Stimulated activated CD8-positive, alpha-beta memory T cell treated with anti-CD3 and anti-CD28 coated beads, Interleukin-15, amount 100 ng/mL, for 1 hour (primary cell): ENCODE results near the gene PIK3CD.

Source experiments
- DNase-seq: peaks from one replicate; pipeline ENCODE4 v3.0.0-alpha.2; 2020; ENCODE audit warnings: low read depth

PIK3CD gene

GRCh38 chr1:9651565-9652378 is at the start of gene PIK3CD:
Gene PIK3CD (plus strand): TSS chr1:9651731. CDS start chr1:9710456, 58,725 bp downstream.
- DNase-seq: no peak

- DNase-seq: no peak
Observed at GRCh38 chr1:9601942-9602793, 49.4 kb upstream of the PIK3CD start.

GRCh38 chr1:9602794-9603167 is 48.8 kb upstream of the PIK3CD start:
- DNase-seq: no peak

GRCh38 chr1:9603307-9603706 is 48.2 kb upstream of the PIK3CD start:
- no peak for DNase-seq

- DNase-seq: no peak
Observed at GRCh38 chr1:9603766-9604753, 47.5 kb upstream of the PIK3CD start.

GRCh38 chr1:9604836-9605235 is 46.7 kb upstream of the PIK3CD start:
- no peak for DNase-seq

- DNase-seq: no peak
Observed at GRCh38 chr1:9605946-9606455, 45.5 kb upstream of the PIK3CD start.

- no peak for DNase-seq
Observed at GRCh38 chr1:9606458-9606857, 45.1 kb upstream of the PIK3CD start.

GRCh38 chr1:9606948-9607347 is 44.6 kb upstream of the PIK3CD start:
- no peak for DNase-seq

- no peak for DNase-seq
Observed at GRCh38 chr1:9607352-9607751, 44.2 kb upstream of the PIK3CD start.

- no peak for DNase-seq
Observed at GRCh38 chr1:9609998-9610397, 41.5 kb upstream of the PIK3CD start.

- no peak for DNase-seq
Observed at GRCh38 chr1:9610548-9610947, 41.0 kb upstream of the PIK3CD start.

- no peak for DNase-seq
Observed at GRCh38 chr1:9611716-9612115, 39.8 kb upstream of the PIK3CD start.

GRCh38 chr1:9612162-9612845 is 39.2 kb upstream of the PIK3CD start:
- no peak for DNase-seq

- DNase-seq: no peak
Observed at GRCh38 chr1:9612871-9613624, 38.5 kb upstream of the PIK3CD start.

- DNase-seq: no peak
Observed at GRCh38 chr1:9613625-9614299, 37.8 kb upstream of the PIK3CD start.

- DNase-seq: peak; percentile 20
Observed at GRCh38 chr1:9615316-9616063, 36.0 kb upstream of the PIK3CD start.

GRCh38 chr1:9618909-9619679 is 32.4 kb upstream of the PIK3CD start:
- DNase-seq: no peak
